MM.1S (cell line): ENCODE data around the gene CYTH1.
A peak's percentile ranks its signal among the peaks of the same experiment; 100 is the strongest.

ENCODE experiments used
- DNase-seq: peaks from one replicate; pipeline ENCODE4 v3.0.0-alpha.2; 2015
- H2AFZ ChIP-seq: fragments of 300-600 bp; sonication (generic); 2 replicates; pipeline ENCODE4 v1.6.0; 2016; ENCODE audit warnings: antibody characterized with exemption, low read length
- H3F3A ChIP-seq: fragments of 300-600 bp; sonication (generic); 2 replicates; pipeline ENCODE4 v1.6.1; 2016; ENCODE audit warnings: mild to moderate bottlenecking, antibody characterized with exemption, low read length, moderate library complexity, mixed read lengths; ENCODE audit not compliant: insufficient read depth
- H3K27ac ChIP-seq: fragments of 300-600 bp; sonication (generic); 2 replicates; pipeline ENCODE4 v1.5.1; 2016; ENCODE audit warnings: mild to moderate bottlenecking, low read length
- H3K27me3 ChIP-seq: fragments of 300-600 bp; sonication (generic); replicated peaks from 2 replicates; pipeline ENCODE4 v1.6.0; 2016; ENCODE audit warnings: low read length; ENCODE audit not compliant: insufficient read depth
- H3K36me3 ChIP-seq: fragments of 300-600 bp; sonication (generic); replicated peaks from 2 replicates; pipeline ENCODE4 v1.6.1; 2016; ENCODE audit warnings: mild to moderate bottlenecking, low read length, mixed read lengths; ENCODE audit not compliant: insufficient read depth
- H3K4me1 ChIP-seq: fragments of 300-600 bp; sonication (generic); 2 replicates; pipeline ENCODE4 v1.6.1; 2016; ENCODE audit warnings: low read length, mixed read lengths
- H3K4me2 ChIP-seq: fragments of 300-600 bp; sonication (generic); 2 replicates; pipeline ENCODE4 v1.6.0; 2016; ENCODE audit warnings: low read depth, low read length
- H3K4me3 ChIP-seq: fragments of 300-600 bp; sonication (generic); 2 replicates; pipeline ENCODE4 v1.5.1; 2016; ENCODE audit warnings: low read length, mixed read lengths
- H3K79me2 ChIP-seq: fragments of 300-600 bp; sonication (generic); 2 replicates; pipeline ENCODE4 v1.6.1; 2016; ENCODE audit warnings: mixed run types, low read length, mixed read lengths
- H3K9ac ChIP-seq: fragments of 300-600 bp; sonication (generic); 2 replicates; pipeline ENCODE4 v1.6.1; 2016; ENCODE audit warnings: low read length, mixed read lengths
- H3K9me2 ChIP-seq: fragments of 300-600 bp; sonication (generic); replicated peaks from 2 replicates; pipeline ENCODE4 v1.6.1; 2016; ENCODE audit warnings: mild to moderate bottlenecking, low read length, mixed read lengths; ENCODE audit not compliant: insufficient read depth
- H3K9me3 ChIP-seq: fragments of 300-600 bp; sonication (generic); replicated peaks from 2 replicates; pipeline ENCODE4 v1.6.1; 2016; ENCODE audit warnings: mild to moderate bottlenecking, low read length, mixed read lengths; ENCODE audit not compliant: insufficient read depth
- H4K20me1 ChIP-seq: fragments of 300-600 bp; sonication (generic); 2 replicates; pipeline ENCODE4 v1.6.1; 2016; ENCODE audit warnings: mild to moderate bottlenecking, low read length, moderate library complexity, mixed read lengths; ENCODE audit not compliant: insufficient read depth
- CTCF ChIP-seq: fragments of 300-600 bp; sonication (generic); IDR thresholded peaks from 2 replicates; pipeline ENCODE4 v1.5.1; 2016; ENCODE audit warnings: antibody characterized with exemption, low read length, mixed read lengths
- EZH2 ChIP-seq: fragments of 300-600 bp; sonication (generic); optimal IDR thresholded peaks from 2 replicates; pipeline ENCODE3; 2017; ENCODE audit warnings: low read depth, mild to moderate bottlenecking, antibody characterized with exemption, low read length, mixed read lengths
- EZH2phosphoT487 ChIP-seq: fragments of 300-600 bp; sonication (generic); IDR thresholded peaks from 2 replicates; pipeline ENCODE4 v1.6.1; 2018; ENCODE audit warnings: antibody characterized with exemption, low read length

CYTH1 gene

GRCh38 chr17:78717431-78717980 lies 64.6 kb downstream of the CYTH1 start:
- Histone ChIP-seq H3K79me2 (peaks cover 97% of the 10 kb centered on the region), H3K9me3 (no peaks in the 10 kb centered on the region), H4K20me1 (peaks cover 14% of the 10 kb centered on the region), H3K4me3 (peak overlapping the region; percentile 58), H3K4me1 (peaks cover 61% of the 10 kb centered on the region), H3F3A (peaks cover 75% of the 10 kb centered on the region), H3K27me3 (no peaks in the 10 kb centered on the region), H3K9ac (peak overlapping the region; percentile 83), H3K4me2 (peak overlapping the region; percentile 85), H3K9me2 (no peaks in the 10 kb centered on the region), H3K27ac (peak overlapping the region; percentile 97), H2AFZ (no peak overlapping the region), H3K36me3 (no peaks in the 10 kb centered on the region)
- peak; percentile 58 for DNase-seq
- TF ChIP-seq CTCF (no peak), EZH2 (no peak), EZH2phosphoT487 (no peak)

- TF ChIP-seq CTCF (no peak), EZH2phosphoT487 (no peak), EZH2 (no peak)
- Histone ChIP-seq H3K79me2 (peaks cover 97% of the 10 kb centered on the region), H3F3A (peaks cover 69% of the 10 kb centered on the region), H3K9me2 (no peaks in the 10 kb centered on the region), H3K4me3 (peak overlapping the region; percentile 58), H4K20me1 (peaks cover 14% of the 10 kb centered on the region), H3K4me2 (peak overlapping the region; percentile 85), H3K9me3 (no peaks in the 10 kb centered on the region), H3K27me3 (no peaks in the 10 kb centered on the region), H3K27ac (peak overlapping the region; percentile 97), H3K9ac (peak overlapping the region; percentile 83), H2AFZ (no peak overlapping the region), H3K4me1 (peaks cover 61% of the 10 kb centered on the region), H3K36me3 (no peaks in the 10 kb centered on the region)
- peak; percentile 79 for DNase-seq
Observed at GRCh38 chr17:78716814-78717393, 65.2 kb downstream of the CYTH1 start.

- Histone ChIP-seq H3K36me3 (no peaks in the 10 kb centered on the region), H3K4me3 (peak overlapping the region; percentile 58), H3K27ac (peak overlapping the region; percentile 97), H2AFZ (no peak overlapping the region), H3K4me1 (peaks cover 56% of the 10 kb centered on the region), H3K9me2 (no peaks in the 10 kb centered on the region), H3K9me3 (no peaks in the 10 kb centered on the region), H3F3A (peaks cover 63% of the 10 kb centered on the region), H3K4me2 (peak overlapping the region; percentile 85), H3K9ac (peak overlapping the region; percentile 83), H4K20me1 (peaks cover 17% of the 10 kb centered on the region), H3K79me2 (peaks cover 97% of the 10 kb centered on the region), H3K27me3 (no peaks in the 10 kb centered on the region)
- no peak for DNase-seq
- TF ChIP-seq EZH2 (no peak), EZH2phosphoT487 (no peak)
Observed at GRCh38 chr17:78716292-78716691, 65.8 kb downstream of the CYTH1 start.

- Histone ChIP-seq H3K79me2 (peaks cover 95% of the 10 kb centered on the region), H3K4me2 (peak overlapping the region; percentile 85), H3K4me3 (peak overlapping the region; percentile 58; the same call in 1 of the 2 replicates)
Observed at GRCh38 chr17:78715876-78716275, 66.2 kb downstream of the CYTH1 start.

More at GRCh38 chr17:78715876-78716275, 66.2 kb downstream of the CYTH1 start:
- no peak for DNase-seq
- H3F3A ChIP-seq, result peaks cover 61% of the 10 kb centered on the region
- H3K27me3 ChIP-seq, result no peaks in the 10 kb centered on the region
- H3K9me3 ChIP-seq, result no peaks in the 10 kb centered on the region
- TF ChIP-seq CTCF, result no peak
- TF ChIP-seq EZH2phosphoT487, result no peak
- TF ChIP-seq EZH2, result no peak
- H4K20me1 ChIP-seq, result peaks cover 17% of the 10 kb centered on the region
- H3K36me3 ChIP-seq, result no peaks in the 10 kb centered on the region
- peak overlapping the region; percentile 83 for H3K9ac ChIP-seq
- H3K9me2 ChIP-seq, result no peaks in the 10 kb centered on the region
- peak overlapping the region; percentile 97 for H3K27ac ChIP-seq
- no peak overlapping the region for H2AFZ ChIP-seq
- peaks cover 52% of the 10 kb centered on the region for H3K4me1 ChIP-seq
